H9 (cell line): Measurements from ENCODE around the gene PAGE2. TPM values are rescaled to one million over a fixed set of nuclear protein-coding genes. Genes with fewer than 3 reads are reported as not detected.

Experiments used
- DNase-seq: peaks from one replicate; pipeline ENCODE4 v3.0.0-alpha.2; 2017
- H2AFZ ChIP-seq: one replicate; pipeline ENCODE4 v1.6.1; 2013; ENCODE audit warnings: mild to moderate bottlenecking, low read length, control low read depth, moderate library complexity
- H2AK5ac ChIP-seq: 2 replicates; pipeline ENCODE4 v1.6.1; 2013; ENCODE audit warnings: low read length, control low read depth, mixed read lengths; ENCODE audit not compliant: insufficient read length
- H2BK120ac ChIP-seq: one replicate; pipeline ENCODE4 v1.6.1; 2013; ENCODE audit warnings: low read depth, mild to moderate bottlenecking, low read length, control low read depth, inconsistent platforms; ENCODE audit not compliant: poor library complexity, severe bottlenecking
- H2BK12ac ChIP-seq: 2 replicates; pipeline ENCODE4 v1.6.1; 2013; ENCODE audit warnings: low read length, control low read depth, mixed read lengths, low read depth; ENCODE audit not compliant: insufficient read length
- H2BK15ac ChIP-seq: 2 replicates; pipeline ENCODE4 v1.6.1; 2013; ENCODE audit warnings: low read depth, low read length, control low read depth
- H2BK20ac ChIP-seq: one replicate; pipeline ENCODE4 v1.6.1; 2013; ENCODE audit warnings: low read depth, mild to moderate bottlenecking, low read length, control low read depth, inconsistent platforms; ENCODE audit not compliant: poor library complexity, severe bottlenecking
- H2BK5ac ChIP-seq: 2 replicates; pipeline ENCODE4 v1.6.1; 2013; ENCODE audit warnings: low read length, control low read depth, mixed read lengths; ENCODE audit not compliant: insufficient read length
- H3K14ac ChIP-seq: 2 replicates; pipeline ENCODE4 v1.6.1; 2013; ENCODE audit warnings: low read length, control low read depth; ENCODE audit not compliant: insufficient read depth
- H3K18ac ChIP-seq: 2 replicates; pipeline ENCODE4 v1.6.1; 2013; ENCODE audit warnings: low read depth, mild to moderate bottlenecking, mixed read lengths, low read length, control low read depth; ENCODE audit not compliant: insufficient read length
- H3K23ac ChIP-seq: 2 replicates; pipeline ENCODE4 v1.6.1; 2013; ENCODE audit warnings: low read length, control low read depth, mixed read lengths, low read depth; ENCODE audit not compliant: insufficient read length
- H3K23me2 ChIP-seq: 2 replicates; pipeline ENCODE4 v1.6.1; 2013; ENCODE audit warnings: low read depth, mild to moderate bottlenecking, mixed read lengths, low read length, control low read depth; ENCODE audit not compliant: insufficient read length, poor library complexity, severe bottlenecking
- H3K27ac ChIP-seq: 2 replicates; pipeline ENCODE4 v1.5.1; 2013; ENCODE audit warnings: low read length, control low read depth, mixed read lengths, low read depth; ENCODE audit not compliant: insufficient read length
- H3K27me3 ChIP-seq: 2 replicates; pipeline ENCODE4 v1.6.1; 2013; ENCODE audit warnings: low read length, control low read depth, inconsistent platforms; ENCODE audit not compliant: insufficient read depth
- H3K4ac ChIP-seq: 2 replicates; pipeline ENCODE4 v1.6.1; 2013; ENCODE audit warnings: low read depth, mild to moderate bottlenecking, control low read depth, inconsistent platforms, low read length, moderate library complexity
- H3K4me1 ChIP-seq: 2 replicates; pipeline ENCODE4 v1.6.1; 2013; ENCODE audit warnings: low read length, control low read depth, inconsistent platforms; ENCODE audit not compliant: insufficient read depth
- H3K4me2 ChIP-seq: 2 replicates; pipeline ENCODE4 v1.6.1; 2013; ENCODE audit warnings: low read length, control low read depth, mixed read lengths; ENCODE audit not compliant: insufficient read length, insufficient read depth
- H3K56ac ChIP-seq: 2 replicates; pipeline ENCODE4 v1.6.1; 2013; ENCODE audit warnings: low read depth, mild to moderate bottlenecking, mixed read lengths, low read length, control low read depth; ENCODE audit not compliant: insufficient read length
- H3K79me1 ChIP-seq: 2 replicates; pipeline ENCODE4 v1.6.1; 2013; ENCODE audit warnings: low read depth, mild to moderate bottlenecking, moderate library complexity, low read length, control low read depth, inconsistent platforms; ENCODE audit not compliant: insufficient read depth, poor library complexity, severe bottlenecking
- H3K79me2 ChIP-seq: 2 replicates; pipeline ENCODE4 v1.6.1; 2013; ENCODE audit warnings: low read length, control low read depth, inconsistent platforms; ENCODE audit not compliant: insufficient read depth
- H3K9ac ChIP-seq: 2 replicates; pipeline ENCODE4 v1.6.1; 2013; ENCODE audit warnings: low read length, control low read depth, mixed read lengths; ENCODE audit not compliant: insufficient read length; ENCODE audit errors: extremely low read depth
- H3K9me3 ChIP-seq: one replicate; pipeline ENCODE4 v1.6.1; 2013; ENCODE audit warnings: low read depth, low read length, inconsistent platforms; ENCODE audit not compliant: control insufficient read depth
- H3T11ph ChIP-seq: one replicate; pipeline ENCODE4 v1.6.1; 2013; ENCODE audit warnings: mild to moderate bottlenecking, low read length, control low read depth, inconsistent platforms
- H4K20me1 ChIP-seq: one replicate; pipeline ENCODE4 v1.6.1; 2013; ENCODE audit not compliant: control insufficient read depth, insufficient read length, insufficient read depth
- H4K5ac ChIP-seq: 2 replicates; pipeline ENCODE4 v1.6.1; 2013; ENCODE audit warnings: low read depth, mild to moderate bottlenecking, mixed read lengths, low read length, control low read depth; ENCODE audit not compliant: insufficient read length
- H4K8ac ChIP-seq: replicated peaks from 2 replicates; pipeline ENCODE4 v1.6.1; 2013; ENCODE audit warnings: low read length, control low read depth, mixed read lengths, low read depth; ENCODE audit not compliant: insufficient read length
- H4K91ac ChIP-seq: 2 replicates; pipeline ENCODE4 v1.6.1; 2013; ENCODE audit warnings: low read depth, mild to moderate bottlenecking, moderate library complexity, mixed read lengths, low read length, control low read depth; ENCODE audit not compliant: insufficient read length
- H3K27ac Mint-ChIP-seq, 3 experiments: 2 replicates in 2 of 3; 3 replicates in 1 of 3; pipeline ENCODE4 v1.8.0; 2020 to 2021; ENCODE audit warnings: mixed read lengths in 3 of 3, mild to moderate bottlenecking in 1 of 3, moderate library complexity in 1 of 3
- H3K27me3 Mint-ChIP-seq: 2 replicates; pipeline ENCODE4 v1.8.0; 2021; ENCODE audit warnings: low read depth, mild to moderate bottlenecking, moderate library complexity, mixed read lengths
- H3K36me3 Mint-ChIP-seq, 3 experiments: 2 replicates in 2 of 3; 3 replicates in 1 of 3; pipeline ENCODE4 v1.8.0; 2020 to 2021; ENCODE audit warnings: low read depth in 3 of 3, mixed read lengths in 3 of 3; ENCODE audit not compliant: insufficient read depth in 1 of 3
- H3K4me1 Mint-ChIP-seq, 2 experiments: 2 replicates each; pipeline ENCODE4 v1.8.0; 2020; ENCODE audit warnings: mixed read lengths in 2 of 2
- H3K4me3 Mint-ChIP-seq, 2 experiments: 2 replicates in 1 of 2; 3 replicates in 1 of 2; pipeline ENCODE4 v1.8.0; 2020 to 2021; ENCODE audit warnings: mild to moderate bottlenecking in 2 of 2, mixed read lengths in 2 of 2, moderate library complexity in 1 of 2
- H3K9me3 Mint-ChIP-seq, 2 experiments: 2 replicates in 1 of 2; 3 replicates in 1 of 2; pipeline ENCODE4 v1.8.0; 2020; ENCODE audit warnings: mild to moderate bottlenecking in 2 of 2, mixed read lengths in 2 of 2, moderate library complexity in 1 of 2
- CTCF ChIP-seq: fragments of 200-600 bp; sonication (generic); conservative IDR thresholded peaks from 3 replicates; pipeline ENCODE4 v1.8.0; 2021; ENCODE audit warnings: antibody characterized with exemption, mild to moderate bottlenecking
- WGBS: extraction: QIAGEN DNeasy Blood & Tissue Kit; methylation state at CpG from one replicate; pipeline ENCODE4 v1.1.7; 2013; ENCODE audit warnings: missing lambda C conversion rate, low lambda C conversion rate, mixed read lengths; ENCODE audit not compliant: insufficient read length; ENCODE audit errors: extremely low coverage; 5-methylcytosine and 5-hydroxymethylcytosine counted together
- total RNA-seq: library from RNA; stranded (reverse); gene quantifications from 2 replicates; pipeline ENCODE4 v1.2.1, GENCODE V29; 2021

PAGE2 gene
- total RNA-seq, 1 experiment from 2014 or later, result not detected

- Histone ChIP-seq H2BK15ac (no peak overlapping the region), H3K27ac (no peak overlapping the region), H3K14ac (no peak overlapping the region), H3K4me2 (no peak overlapping the region), H3K9me3 (peaks cover 55% of the 10 kb centered on the region), H3T11ph (no peak overlapping the region), H2AK5ac (no peak overlapping the region), H2BK5ac (no peak overlapping the region), H4K91ac (no peak overlapping the region), H3K23me2 (no peaks in the 10 kb centered on the region), H4K20me1 (no peaks in the 10 kb centered on the region), H2BK12ac (no peak overlapping the region), H3K56ac (no peak overlapping the region), H4K8ac (no peak overlapping the region), H3K18ac (no peak overlapping the region), H3K9ac (no peak overlapping the region), H2BK120ac (no peak overlapping the region), H3K4ac (no peak overlapping the region), H3K27me3 (no peaks in the 10 kb centered on the region), H3K23ac (no peak overlapping the region), H2AFZ (no peak overlapping the region), H4K5ac (no peak overlapping the region), H2BK20ac (no peak overlapping the region), H3K4me1 (no peaks in the 10 kb centered on the region), H3K79me2 (no peaks in the 10 kb centered on the region), H3K79me1 (no peaks in the 10 kb centered on the region)
- H3K27me3 Mint-ChIP-seq, result peaks cover 2% of the 10 kb centered on the region; the same call in 1 of the 2 replicates
- no peak overlapping the region for H3K27ac Mint-ChIP-seq
- peaks cover 51 to 67% of the 10 kb centered on the region in 2 experiments for H3K9me3 Mint-ChIP-seq
- H3K4me1 Mint-ChIP-seq, result no peaks in the 10 kb centered on the region
- no peaks in the 10 kb centered on the region for H3K36me3 Mint-ChIP-seq
- no CpG with 5 or more reads among the region's 2 CpGs for WGBS
- TF ChIP-seq CTCF, result no peak
- H3K4me3 Mint-ChIP-seq, result no peak overlapping the region
- DNase-seq, result no peak
These were observed 40.5 kb downstream of the PAGE2 start for GRCh38 chrX:55129361-55129760.
